Measurements from ENCODE around the gene SULT1B1.
"Not testable (repeated sequence)": the region's sequence is repeated elsewhere in the genome, so short reads cannot be mapped to it uniquely, and the experiment has no call there.

The SULT1B1 gene

DNA sequence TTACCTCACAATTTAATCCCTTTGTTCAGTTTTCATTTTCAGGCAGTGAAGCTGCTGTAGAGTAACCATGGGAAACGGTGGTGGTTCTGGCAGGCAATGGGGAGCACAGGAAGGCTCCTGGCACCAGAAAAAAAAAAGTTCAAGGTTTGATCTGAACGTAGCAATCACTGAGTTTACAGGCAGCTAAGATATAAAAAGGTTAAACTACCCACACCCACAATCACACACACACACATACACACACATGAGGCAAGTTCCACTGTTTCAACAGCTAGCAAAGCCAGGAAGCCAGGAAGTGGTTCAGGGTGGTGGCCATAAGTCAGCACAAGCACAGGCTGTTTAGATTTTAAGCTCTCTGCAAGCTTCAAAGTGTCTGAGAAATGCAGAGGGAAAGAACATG, at the start of gene SULT1B1:
TSS of gene SULT1B1 (minus strand) at position 166 of the 400 bp plus-strand sequence. CDS start 5,403 bp downstream, outside the sequence.
- DNase-seq, result no peak

DNA sequence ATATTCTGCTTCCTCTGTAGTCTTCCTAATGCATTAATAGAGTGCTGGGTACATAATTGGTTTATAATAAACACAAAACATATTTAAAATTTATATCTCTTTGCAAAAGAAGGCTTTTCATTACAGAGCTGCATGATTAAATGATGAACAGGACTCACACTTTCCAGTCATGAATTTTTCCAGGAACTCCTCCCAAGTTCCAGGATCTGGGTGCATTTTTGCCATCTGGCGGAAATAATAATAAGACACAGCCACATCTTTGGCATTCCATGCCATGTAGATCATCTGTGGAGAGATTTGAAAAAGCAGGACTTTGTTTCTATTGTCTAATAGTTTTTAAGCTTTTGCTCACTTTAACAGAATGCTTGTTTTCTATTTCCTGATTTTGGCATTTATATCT, 40.2 kb upstream of the SULT1B1 start:
- no peak for DNase-seq

DNA sequence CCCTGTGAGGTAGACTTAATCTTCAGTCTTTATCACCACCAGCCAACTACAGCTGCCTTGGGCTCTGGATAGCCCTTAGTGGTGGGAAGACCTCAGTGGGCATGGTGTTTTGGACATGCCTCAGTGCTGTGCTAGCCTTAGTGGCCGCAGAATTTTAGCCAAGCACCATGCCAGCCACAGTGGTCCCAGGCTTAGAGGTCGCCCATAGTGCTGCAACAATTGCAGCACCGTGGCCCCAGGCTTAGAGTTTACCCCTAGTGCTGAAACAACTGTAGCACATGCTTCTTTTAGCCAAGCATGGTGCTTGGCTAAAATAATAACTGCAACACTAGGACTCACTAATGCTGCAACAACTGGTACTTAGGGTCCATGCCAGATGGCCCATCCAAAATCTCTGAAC, 38.9 kb upstream of the SULT1B1 start:
- DNase-seq, result no peak

DNA sequence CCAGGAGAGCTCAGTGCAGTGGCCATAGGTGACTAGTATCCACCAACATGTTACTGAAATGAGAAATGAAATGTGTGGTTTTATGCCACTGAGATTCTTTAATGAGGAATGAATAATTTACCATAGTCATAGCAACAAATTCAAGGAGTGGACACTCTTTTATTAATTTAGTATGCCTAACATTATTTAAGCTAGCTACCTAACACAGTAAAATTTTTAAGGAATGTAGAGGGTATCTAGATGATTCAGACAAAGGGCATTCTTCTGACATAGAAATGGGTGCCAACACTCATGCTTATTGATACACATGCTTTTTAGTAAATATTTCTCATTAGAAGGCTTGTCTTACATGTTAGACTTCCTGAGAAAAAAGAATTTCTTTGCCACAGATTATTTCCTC, 33.3 kb upstream of the SULT1B1 start:
- no peak for DNase-seq

DNA sequence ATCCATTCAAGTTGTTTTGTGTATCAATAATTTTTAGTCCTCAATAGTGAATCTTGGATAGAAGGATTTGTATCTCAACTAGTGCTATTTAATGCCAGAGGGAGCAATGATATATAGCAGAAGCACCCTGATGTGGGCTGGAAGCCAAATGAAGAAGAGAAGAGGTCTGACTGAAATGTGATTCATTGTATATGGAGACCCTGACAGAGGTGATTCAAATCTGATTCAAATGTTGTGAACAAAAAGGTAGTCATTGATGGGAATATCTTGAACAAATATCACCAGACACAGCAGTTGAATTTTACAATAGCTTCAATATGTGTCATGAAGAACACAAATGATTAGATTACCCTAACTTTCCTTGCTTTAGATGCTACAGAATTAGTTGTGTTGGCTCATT, 27.5 kb upstream of the SULT1B1 start:
- DNase-seq, result no peak

DNA sequence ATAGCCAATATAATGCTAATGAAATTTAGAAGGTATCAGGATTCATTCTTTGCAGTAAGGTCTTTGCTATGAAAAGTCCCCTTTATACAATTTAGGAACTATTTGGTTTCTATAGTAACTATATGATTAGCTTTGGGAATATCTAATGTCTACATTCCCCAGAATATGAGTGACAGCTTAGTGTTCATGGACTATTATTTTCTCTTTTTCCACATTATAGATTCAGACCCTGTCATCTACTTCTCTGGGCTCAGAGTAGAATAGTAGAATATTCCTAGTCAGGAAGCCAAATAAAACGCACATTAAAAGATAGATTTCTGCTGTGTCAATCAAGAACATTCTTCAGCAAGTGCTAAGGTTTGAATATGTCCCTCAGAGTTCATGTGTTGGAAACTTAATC, 26.1 kb upstream of the SULT1B1 start:
- DNase-seq, result no peak

DNA sequence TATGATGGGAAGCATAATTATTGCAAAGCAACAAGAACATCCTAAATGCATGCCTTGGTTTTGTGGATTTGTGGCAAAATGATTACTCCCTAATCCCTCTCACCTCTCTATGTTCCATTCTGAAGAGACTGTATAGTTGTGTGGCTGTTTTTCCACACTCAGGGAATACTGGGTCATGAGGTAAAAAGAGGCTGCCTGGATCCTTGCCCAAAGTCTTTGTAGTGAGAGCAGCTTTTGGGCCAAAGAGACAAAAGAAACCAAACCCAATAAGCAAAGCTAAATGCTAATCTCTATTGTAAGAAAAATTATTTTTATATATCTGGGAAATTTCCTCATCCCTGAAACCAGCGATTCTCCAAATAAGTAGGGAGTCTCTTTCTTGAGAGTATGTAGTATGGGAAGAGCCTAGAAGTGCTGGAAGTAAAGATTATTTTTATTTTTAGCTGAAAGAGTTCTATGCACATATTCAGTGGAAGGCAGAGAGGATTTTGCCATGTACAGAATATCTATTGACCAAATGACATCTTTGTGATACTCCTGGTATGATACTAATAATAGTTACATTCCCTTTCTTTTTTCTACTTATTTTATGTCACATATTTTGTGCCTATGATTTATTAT, 24.9 kb upstream of the SULT1B1 start:
- no peak for DNase-seq

DNA sequence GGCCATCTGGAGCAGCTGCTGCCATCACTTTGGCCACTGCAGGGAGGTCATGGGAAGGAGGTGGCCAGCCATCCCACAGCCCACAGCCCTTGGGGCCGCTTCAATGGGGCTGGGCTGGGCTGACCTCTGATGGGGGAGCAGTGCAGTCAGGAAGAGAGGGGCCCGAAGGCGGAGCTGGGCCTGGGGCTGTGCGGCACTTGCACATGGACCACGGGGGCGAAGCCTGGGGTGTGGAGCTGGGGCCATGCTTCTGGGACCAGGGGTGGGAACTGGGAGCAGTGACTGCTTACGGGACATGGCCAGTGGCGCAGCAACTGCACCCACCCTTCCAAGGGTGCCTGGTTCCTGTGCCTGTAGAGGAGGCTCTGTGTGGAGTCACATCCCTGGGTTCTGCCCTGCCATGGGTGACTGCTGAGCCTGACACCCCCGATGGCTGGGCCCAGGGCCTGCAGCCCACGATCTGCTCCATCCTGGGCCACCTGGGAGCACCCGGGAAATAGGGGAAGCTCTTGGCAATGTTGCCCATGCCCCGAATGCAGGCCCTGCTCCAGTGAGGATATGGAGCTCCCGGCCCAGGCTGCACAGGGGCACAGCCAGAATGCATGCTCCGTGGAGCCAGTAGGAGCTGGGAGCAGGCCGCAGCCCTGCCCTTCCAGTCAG, 22.4 kb upstream of the SULT1B1 start:
- DNase-seq, result no peak

DNA sequence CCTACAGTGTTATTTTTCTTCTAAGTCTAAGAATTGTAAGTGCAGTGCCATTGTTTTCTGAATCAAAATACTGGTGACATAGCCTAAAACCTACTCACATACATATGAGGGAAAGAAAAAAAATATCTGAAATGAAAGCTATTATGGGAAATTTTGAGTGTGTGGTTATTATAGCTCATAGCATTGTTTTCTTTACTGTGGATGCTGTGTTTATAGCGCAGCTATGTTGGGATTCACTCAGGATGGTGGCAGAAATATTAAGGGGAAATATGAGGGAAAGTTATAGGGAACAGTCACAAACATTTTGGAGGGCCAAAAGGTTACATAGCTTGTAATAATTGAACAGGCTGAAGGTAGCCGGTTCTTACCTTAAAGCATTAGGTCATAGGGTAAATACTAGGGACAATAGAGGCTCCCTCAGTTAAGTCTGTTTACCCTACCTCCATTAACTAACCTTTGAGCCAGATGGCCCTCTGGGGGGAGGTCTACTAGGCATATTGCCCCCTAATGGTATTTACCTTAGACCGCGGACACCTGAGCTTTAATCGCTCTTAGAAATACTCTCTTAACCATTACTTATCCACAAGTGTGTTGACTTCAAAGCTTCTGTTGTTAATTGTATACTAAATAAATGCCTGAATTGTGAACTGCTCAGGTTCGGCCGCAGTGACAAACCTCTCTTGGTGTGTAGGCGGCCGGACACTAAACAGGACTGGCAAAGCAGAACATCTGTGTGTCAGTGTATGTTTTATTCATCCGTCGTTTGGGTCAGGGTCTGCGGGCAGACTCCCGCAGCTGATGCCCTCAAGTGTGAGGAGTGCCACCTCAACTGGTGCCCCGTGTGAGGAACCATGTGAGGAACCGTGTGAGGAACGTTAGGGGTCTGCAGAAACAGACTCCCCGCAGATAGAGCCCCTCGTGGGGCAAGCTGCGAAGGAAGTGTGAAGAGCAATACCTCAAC, 21.3 kb upstream of the SULT1B1 start:
- no peak for DNase-seq

DNA sequence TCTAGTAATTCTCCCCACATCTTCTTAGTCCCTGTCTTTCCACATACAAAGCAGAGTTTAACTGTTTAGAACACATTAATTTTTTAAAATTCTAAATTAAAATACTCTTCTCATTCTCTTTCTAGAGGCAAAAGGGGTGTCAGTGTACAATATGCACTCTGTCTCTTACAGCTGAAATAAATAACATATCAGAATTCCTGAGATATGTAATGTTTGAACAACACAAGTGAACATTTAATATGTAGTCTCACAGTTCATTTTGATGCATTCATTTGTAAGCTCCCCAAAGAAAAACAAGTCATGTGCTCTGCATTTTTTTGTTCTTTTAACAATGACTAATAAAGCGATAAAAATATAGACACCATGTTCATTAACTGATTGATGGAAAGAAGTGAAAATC, 19.7 kb upstream of the SULT1B1 start:
- no peak for DNase-seq

DNA sequence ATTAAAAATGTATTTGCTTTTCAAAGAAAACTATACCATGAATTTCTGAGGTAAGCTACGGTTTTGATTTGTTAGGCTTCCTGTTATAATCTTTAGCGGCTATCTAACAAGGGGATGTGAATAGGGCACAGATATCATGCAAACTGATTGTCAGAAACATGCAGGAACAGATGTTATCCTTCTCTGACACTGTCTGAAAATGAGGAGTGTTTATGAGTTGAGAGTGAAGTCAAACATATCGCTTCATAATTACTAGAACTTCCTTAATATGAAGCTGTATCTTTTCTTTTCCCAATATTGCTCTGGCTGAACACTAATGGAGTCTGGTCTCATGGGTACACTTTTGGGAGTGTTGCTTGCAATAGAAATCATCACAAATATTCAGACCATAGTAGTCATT, 16.3 kb upstream of the SULT1B1 start:
- no peak for DNase-seq

DNA sequence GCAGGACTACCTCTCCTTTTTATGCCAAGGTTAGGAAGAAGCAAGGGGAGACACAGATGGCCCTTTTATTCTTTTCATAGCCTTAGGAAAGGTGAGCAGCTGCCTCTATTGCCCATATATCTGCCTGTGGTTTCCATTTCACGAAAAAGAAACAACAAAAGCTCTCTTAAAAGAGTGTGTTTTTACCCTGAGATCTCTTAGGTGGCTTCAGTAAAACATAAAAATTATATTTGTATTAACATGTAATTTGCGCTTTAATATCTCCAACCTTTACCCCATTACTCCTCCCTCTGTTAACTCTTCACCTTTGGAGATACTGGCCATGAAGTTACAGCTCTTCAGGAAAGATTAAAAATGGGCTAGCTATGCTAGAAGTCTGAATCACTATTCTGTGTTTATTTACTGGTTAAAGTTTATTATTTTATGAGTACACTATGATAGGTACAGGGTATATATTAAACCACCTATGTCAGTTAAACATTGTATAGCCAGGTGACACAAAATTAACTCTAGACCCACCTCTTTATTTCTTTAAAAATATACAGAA, 15.0 kb upstream of the SULT1B1 start:
- DNase-seq, result no peak

DNA sequence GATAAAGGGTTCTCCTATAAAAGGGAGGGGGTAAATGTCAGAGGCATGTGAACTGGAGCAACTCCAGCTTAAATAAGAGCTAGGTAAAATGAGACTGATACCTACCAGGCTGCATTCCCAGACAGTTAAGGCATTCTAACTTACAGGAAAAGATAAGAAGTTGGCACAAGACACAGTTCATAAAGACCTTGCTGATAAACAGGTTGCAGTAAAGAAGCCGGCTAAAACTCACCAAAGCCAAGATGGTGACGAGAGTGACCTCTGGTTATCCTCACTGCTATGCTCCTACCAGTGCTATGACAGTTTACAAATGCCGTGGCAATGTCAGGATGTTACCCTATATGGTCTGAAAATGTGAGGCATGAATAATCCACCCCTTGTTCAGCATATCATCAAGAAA, 13.1 kb upstream of the SULT1B1 start:
- no peak for DNase-seq

DNA sequence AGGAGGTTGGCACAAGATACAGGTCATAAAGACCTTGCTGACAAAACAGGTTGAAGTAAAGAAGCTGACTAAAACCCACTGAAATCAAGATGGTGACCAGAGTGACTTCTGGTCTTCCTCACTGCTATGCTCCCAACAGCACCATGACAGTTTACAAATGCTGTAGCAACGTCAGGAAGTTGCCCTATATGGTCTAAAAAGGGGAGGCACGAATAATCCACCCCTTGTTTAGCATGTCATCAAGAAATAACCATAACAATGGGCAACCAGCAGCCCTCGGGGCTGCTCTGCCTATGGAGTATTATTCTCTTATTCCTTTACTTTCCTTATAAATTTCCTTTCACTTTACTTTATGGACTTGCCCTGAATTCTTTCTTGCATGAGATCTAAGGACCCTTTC, 8.1 kb upstream of the SULT1B1 start:
- DNase-seq, result not testable (repeated sequence)

DNA sequence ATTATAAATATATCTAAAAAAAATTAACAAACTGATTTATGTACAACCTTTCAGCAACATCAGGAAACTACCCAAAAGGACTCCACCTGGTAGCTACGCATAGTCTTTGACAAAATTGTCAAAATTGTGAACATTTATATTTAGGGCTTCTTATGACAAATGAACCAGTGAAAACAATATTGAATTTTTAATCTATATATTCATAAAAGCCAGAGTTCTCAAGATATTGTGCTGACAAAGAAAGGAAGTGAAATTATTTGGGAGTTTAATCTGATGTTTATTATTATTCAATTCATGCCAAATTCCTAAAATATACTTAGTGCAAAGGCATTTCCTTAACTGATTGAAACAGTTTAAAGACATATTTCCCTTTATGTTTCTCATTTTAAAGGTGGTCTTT, 5.3 kb upstream of the SULT1B1 start:
- DNase-seq, result no peak

DNA sequence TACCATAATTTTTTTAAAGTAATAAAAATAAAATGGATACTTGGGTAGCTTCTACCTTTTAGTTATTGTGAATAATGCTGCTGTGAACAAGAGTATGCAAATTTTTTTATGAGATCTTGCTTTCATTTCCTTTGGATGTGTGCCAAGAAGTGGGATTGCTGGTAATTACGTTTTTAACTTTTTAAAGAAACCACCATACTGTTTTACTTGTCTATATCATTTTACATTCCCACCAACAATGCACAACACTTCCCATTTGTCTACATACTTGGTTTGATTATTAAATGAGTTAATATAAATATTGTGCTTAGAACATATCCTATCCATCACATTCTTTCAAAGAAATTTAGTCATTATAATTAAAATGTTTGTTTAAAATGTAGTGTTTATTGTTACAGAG, 3.9 kb upstream of the SULT1B1 start:
- DNase-seq, result no peak

DNA sequence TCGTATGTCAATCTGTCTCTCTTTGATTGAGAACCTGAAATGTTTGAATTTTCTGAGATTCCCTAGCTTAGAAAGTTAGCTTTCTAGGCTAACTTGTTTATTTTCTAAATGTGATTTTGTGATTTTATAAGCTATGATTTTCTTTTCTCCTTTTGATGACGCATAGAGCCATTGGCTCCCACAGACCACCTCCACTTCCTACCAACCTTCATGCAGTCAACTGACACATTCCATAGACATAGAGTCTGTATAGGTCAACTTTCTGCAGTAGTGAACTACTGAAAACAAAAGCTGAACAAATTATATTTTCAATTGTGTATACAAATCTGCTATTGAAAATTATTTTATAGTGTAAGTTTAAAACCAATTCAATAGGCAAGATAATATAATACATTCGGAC, 2.8 kb upstream of the SULT1B1 start:
- DNase-seq, result no peak

DNA sequence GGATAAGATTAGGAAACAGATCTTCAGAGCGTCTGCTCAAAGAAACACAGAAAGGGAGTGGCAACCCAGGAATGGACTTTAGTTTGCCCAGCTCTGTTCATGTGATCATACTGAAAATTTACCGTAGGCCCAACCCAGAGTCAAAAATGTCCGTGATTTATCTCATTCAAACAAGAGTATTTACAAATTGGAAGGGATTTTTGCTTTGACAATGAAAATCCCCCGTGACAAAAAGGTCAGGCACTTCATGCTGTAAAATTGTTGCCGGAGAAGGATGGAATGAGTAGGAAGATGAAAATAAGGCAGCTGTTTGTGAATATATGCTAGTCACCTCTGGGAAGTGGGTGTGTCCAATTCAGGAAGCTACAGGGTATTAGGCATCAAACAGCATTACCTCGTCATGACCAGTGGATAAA, 1.2 kb downstream of the SULT1B1 start:
- no peak for DNase-seq

DNA sequence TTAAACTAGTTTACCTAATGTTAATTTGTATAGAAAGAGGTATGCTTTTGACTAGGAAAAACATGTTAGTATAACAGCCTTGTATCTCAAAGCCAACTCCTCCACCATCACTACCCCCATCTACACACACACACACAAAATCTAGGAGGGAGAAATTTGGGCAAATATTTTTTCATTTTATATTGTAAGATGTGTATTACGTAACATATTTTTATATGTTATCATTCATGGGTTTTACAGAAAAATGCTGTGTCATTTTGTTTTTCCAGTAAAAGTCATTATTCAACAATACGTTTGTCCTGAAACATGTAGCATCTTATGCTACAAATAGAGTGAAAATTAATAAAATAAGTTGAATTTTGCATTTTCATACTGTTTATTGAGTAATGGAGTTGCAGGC, 3.0 kb downstream of the SULT1B1 start:
- DNase-seq, result no peak

DNA sequence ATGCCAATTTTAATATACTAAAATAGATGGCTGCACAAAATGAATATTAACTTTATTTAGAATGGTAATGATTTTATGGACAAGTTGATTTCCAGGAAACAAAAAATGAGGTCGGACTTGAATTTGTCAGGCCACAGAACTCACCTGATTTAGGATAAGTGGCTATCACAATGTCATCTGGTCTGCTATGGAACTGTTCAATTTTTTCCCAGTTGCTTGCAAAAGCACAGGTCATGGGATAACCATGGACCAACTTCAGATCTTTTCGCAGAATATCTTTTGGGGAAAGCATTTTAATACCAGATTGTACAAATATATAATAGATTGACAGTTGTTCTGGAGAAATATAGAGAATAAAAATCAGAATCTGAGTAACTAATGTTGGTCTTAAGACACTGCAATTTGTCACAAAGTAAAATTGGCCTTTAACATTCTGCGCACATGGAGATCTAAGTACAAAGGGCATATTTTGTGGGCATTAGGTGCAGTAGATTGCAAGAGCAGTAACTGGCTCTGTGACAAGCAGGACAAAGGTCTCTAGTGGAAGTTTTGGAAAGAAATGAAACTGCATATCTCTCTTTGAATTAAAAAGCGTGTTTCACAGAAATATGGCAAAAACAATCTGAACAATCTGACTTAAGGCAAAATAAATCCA, 5.4 kb downstream of the SULT1B1 start:
- no peak for DNase-seq

DNA sequence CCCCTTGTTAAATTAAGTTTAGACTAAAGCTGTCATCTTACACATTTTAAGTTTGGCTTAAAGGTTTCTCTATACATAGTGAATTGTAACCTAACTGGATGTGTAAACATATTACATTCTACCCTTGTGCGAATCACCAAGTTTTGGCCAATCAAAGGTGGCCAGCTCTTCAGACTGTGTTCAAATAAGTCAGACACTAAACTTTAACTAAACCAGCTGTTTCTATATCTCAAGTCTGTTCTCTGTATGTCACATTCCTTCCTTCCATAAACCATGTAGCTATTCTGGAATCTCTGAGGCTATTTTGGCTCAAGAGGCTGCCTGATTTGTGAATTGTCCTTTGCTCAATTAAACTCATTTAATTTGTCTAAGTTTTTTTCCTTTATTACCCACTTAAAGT, 6.7 kb downstream of the SULT1B1 start:
- no peak for DNase-seq

DNA sequence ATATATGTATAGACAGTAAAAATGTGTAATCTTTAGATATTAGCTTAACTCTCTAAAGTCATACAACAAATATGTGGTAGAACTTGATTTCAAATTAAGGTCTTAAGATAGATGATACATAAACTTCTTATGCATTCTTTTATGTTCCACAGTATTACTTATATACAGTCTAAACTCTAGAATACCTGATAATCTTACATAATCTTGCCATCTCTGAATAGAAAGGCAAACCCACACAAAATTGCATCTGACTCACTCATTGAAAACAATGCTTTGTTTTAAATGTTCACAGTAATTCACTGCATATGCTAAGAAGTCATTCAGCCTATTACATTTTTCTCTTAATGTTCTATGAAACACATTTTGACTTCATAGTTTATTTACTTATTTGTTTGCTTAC, 10.1 kb downstream of the SULT1B1 start:
- DNase-seq, result no peak

DNA sequence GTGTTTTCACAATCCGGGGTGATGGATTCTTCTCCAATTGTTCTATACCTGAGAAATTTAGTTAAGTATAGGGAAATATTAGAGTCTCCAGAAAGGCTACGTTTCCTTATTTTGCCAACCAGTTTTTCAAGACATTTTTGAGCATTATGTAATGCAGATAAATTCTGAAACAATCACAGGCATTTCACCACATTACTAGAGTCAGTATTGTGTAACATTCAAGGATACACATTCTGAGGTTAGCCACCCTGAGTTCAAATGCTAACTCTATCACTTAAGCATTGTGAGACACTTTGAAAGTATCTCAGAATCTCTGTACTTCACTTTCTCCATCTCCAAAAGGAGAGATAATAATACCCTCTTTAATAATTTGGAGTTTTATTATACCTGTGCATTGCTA, 10.6 kb downstream of the SULT1B1 start:
- no peak for DNase-seq

Measured in T1000 (cell line).